Bone marrow (tissue), 2 donors: ENCODE results near the gene PRPF19.

Experiments
- DNase-seq, 2 donors: peaks; one replicate each; lab custom pipeline; 2025; lab: John Stamatoyannopoulos, UW

The PRPF19 gene

GRCh38 chr11:60841797-60842667 lies 64.4 kb downstream of the PRPF19 start, which contains the start of gene CCDC86:
Gene CCDC86 (plus strand): TSS chr11:60842113. CDS start chr11:60842125, 12 bp downstream.
- peak; percentile 83 to 93 for DNase-seq
